Measurements from ENCODE around the gene RAB32.
"Not testable (repeated sequence)": the region's sequence is repeated elsewhere in the genome, so short reads cannot be mapped to it uniquely, and the experiment has no call there.

Gene RAB32

DNA sequence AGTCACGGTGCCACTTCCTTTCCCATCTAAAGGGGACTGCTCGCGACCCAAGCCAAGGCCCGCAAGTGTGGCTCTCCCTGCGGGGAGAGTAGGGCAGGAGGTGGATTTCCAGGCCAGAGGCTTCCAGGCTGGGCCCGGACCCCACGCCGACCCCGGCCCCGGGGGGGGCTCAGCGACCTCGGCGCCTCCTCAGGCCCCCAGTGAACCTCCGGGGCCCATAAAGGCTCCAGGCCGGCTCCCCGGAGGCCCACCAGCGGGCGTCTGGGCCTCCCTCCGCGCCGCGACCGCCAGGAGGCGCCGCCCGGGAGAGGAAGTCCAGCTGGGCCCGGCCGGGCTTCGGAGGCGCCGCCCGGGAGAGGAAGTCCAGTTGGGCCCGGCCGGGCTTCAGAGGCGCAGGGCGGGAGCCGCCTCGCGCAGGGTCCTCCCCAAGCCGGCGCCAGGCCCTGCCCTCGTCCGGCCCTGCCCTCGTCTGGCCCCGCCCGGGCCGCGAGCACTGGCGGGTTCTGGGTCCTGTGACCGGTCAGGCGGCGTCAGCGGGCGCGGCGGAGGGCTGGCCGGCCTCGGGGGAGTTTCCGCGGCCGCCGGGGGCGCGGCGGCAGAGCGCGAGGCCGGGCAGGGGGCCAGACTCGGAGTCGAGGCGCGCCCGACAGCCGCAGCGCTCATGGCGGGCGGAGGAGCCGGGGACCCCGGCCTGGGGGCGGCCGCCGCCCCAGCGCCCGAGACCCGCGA is at the start of gene RAB32:
RAB32 (plus strand) TSS at position 623 of the 729 bp plus-strand sequence; CDS start at position 662, 39 bp downstream.
- DNase-seq (ENCODE audit: low read depth) = peak; percentile 97

DNA sequence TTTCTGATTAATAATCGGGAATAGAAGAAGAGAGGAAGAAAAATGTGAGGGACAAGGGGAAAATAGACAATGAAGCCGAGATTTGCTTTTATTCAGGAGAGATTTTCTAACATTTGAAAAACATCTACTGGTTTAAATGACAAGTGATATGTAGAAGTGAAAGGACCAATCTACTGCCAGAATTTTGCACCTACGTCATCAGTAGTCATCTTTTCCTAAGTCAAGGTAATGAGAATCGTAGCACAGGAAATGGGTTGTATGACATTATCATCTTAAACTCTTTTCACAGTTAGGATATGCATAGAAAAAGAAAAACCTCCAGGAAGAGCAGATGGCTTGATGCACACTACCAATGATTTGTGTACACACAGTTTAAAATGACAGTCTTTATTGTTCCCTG is 45.3 kb upstream of the RAB32 start:
- no peak for DNase-seq (ENCODE audit: low read depth)

DNA sequence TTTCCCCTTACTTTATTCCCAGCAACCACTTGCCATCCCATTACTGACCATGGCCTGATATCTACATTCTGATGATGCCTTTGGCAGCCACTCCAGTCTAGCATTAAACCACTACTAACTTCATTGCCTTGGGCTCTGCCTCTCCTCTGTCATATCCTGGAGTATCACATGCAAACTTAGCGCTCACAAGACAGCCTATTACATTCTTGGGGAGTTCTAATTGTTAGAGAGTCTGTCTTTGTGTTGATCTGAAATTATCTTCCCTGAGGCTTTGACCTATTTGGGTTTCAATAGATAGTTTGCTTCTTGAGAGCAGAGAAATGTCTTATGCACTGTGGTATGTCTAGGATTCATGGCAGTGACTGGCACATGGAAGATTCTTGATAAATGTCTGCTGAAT is 40.5 kb upstream of the RAB32 start:
- no peak for DNase-seq (ENCODE audit: low read depth)

DNA sequence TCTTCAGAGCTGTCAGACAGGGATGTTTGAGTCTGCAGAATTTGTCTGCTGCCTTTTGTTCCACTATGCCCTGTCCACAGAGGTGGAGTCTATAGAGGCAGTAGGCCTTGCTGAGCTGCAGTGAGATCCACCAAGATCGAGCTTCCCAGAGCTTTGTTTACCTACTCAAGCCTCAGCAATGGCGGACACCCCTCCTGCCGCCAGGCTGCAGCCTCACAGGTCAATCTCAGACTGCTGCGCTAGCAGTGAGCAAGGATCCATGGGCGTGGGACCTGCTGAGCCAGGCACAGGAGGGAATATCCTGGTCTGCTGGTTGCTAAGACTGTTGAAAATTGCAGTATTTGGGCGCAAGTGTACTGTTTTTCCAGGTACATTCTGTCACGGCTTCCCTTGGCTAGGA is 28.4 kb upstream of the RAB32 start:
- DNase-seq (ENCODE audit: low read depth) = no peak

DNA sequence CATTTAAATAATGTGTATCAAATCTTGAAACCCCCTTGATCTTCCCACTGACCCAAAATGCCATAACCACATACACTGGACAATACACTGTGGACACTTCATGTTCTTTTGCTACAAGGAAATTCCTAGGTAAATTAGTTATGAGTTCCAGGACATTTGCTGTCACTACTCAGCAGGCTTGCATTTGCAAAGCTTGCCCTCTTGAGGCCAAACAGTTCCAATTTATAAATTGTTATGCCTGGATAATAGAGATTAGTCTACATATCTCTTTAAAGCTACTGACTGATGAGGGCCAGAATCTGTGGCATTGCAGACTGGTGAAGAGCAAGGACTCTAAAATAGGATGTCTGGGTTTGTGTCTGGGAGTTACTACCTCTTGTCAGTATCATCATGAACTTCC is 17.4 kb upstream of the RAB32 start:
- DNase-seq (ENCODE audit: low read depth) = peak; percentile 16

DNA sequence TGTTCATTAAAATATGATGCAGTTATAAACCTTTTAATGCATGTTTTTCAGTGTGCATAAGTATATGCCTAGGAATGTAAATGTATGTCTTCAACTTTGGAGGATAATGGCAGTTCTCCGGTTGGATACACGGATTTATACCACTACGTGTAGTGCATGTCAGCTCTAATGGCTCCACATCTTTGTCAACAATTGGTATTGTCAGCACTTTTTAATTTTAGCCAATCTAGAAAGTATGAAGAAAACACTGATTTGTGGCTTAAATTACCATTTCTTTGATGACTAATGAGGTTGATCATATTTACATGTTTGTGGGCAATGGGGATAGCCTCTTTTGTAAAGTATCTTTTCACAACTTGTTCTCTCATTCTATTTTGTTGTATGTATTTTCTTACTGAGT is 10.9 kb upstream of the RAB32 start:
- no peak for DNase-seq (ENCODE audit: low read depth)

DNA sequence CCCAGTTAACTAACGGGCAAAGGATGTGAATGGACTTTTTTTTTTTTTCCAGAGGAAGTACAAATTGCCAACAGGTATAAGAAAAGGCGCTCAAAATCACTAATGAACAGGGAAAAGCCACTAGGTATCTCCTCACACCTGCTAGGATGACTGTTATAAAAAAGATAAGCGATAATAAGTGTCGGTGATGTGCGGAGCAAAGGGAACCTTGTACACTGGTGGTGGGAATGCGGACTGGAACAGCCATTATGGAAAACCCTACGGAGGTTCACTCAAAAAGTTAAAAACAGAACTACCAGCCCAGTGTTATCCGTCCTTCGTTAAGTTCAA is 787 bp upstream of the RAB32 start:
- DNase-seq (ENCODE audit: low read depth) = no peak

DNA sequence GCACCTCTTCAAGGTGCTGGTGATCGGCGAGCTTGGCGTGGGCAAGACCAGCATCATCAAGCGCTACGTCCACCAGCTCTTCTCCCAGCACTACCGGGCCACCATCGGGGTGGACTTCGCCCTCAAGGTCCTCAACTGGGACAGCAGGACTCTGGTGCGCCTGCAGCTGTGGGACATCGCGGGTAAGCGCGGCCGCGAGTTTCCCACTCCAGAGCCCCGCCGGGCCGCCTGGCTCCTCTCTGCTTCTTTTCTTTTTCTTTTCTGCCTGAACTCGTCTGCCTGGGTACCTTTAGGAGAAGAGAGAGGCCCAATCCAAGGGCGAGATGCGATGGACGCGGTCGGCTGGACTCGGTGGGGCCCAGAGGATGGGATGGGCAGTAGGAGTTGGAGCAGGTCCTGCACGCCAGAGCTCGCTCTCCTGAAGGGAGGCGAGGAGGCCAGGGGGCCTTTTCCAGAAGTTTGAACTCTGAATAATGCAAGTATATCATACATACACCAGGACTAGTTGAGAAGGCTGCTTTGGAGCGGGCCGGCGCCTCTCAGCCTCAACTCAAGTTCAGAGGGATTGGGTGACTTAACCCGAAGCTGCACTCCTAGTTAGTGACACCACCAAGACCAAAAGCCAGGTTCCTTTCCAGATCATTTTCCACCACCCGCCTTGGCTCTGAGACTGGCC is 445 bp downstream of the RAB32 start:
- peak; percentile 44 for DNase-seq (ENCODE audit: low read depth)

DNA sequence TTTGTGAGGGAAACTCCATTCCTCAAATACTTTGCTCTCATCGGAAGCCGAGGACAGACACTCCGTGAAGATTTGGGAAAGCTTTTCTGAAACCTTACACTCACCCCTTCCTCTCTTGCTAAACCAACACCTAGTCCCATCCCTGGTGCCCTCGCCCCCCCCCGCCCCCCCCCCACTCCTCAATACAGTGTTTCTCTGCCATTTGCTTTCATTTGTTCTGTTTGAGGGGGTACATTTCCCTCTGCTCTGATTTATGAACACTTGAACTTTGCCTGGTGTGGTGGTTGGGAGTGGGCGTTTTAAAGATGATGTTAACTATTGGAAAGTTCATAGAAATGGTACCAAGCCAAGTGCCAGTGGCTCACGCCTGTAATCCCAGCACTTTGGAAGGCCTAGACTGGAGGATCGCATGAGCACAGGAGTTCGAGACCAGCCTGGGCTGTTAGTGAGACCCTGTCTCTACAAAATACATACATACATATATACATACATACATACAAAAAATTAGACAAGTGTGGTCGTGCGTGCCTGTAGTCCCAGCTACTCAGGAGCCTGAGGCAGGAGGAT is 1.1 kb downstream of the RAB32 start:
- DNase-seq (ENCODE audit: low read depth) = no peak

DNA sequence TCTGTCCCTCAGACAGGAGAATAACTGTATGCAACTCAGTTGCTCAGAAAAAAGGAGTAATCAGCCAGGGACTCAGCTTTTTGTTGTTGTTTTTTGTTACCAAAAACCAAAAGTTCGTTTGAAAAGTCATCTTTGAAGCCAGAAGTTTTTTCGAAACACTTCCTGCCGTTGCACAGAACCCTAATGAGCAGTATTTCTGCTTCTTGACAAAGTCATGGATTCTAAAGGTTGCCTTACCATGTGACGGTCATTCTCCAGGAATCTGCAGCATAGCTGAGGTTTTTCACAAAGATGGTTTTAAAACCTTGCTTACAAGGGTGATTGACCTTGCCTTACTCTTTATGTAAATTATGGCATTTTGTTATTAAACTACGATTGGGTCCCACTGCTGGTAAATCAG is 1.9 kb downstream of the RAB32 start:
- peak; percentile 65 for DNase-seq (ENCODE audit: low read depth)

DNA sequence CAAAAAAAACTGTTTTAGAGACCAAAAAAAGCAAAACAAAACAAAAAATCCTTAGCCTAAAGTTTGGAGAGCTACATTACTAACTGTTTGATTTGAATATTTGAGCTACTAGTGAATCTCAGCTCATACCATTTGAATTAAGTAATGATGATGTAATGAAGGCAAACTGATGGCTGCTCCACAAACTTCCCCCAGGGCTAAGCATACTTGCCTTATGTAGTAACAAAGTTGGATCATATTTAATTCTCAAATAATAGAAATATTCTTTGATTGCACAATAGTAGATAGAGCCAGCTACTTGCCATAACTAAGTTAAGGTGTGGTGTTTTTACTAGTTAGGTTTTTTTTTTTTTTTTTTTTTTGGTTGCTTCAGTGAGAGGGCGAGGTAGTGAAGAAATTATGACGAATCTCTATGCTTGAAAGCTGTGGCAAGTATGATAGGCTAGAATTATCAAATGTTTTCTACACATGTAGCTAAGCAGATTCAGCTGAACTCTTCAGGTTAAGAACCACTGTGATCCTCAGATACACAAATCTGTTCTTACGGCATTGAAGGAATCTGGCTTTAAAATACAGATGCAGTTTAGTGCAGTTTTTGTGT is 2.9 kb downstream of the RAB32 start:
- peak; percentile 86 for DNase-seq (ENCODE audit: low read depth)

DNA sequence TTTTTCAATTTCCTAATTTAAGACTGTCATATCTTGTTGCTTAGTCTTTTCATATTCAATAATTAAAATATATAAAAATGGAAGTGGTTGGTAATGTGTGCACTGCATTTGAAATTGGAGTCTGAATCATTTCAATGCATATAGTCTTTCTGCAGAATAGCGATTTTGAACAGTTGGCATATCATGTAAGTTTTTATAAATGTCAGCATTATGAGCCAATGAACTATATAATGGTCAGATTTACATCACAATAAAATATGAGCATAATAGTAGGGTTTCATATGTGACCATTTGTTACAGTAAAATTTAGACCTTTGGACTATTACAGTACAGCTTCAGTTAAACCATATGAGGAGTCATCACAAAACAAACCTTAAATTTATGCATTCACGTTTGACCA is 4.3 kb downstream of the RAB32 start:
- DNase-seq (ENCODE audit: low read depth) = no peak

DNA sequence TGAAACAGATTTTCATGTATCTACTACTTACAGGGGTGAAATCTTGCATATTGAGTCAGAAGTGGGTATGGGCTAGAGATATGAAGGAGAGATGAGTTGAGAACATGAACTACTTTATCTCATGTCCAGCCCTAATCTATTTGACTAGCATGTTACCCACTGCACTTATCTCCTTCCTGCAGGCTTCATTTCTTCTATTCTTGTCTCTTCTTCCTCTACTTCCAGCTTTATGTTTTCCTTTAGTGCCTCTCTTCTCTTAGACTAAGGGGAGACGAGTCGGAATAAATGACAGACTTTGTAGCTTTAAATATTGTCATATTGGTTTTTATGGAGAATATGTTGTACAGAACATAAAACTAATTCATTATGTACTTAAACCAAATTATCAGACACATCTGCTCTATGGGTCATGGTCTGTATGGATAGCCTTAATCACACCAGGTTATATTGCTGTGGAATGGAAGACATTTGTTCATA is 5.3 kb downstream of the RAB32 start:
- no peak for DNase-seq (ENCODE audit: low read depth)

DNA sequence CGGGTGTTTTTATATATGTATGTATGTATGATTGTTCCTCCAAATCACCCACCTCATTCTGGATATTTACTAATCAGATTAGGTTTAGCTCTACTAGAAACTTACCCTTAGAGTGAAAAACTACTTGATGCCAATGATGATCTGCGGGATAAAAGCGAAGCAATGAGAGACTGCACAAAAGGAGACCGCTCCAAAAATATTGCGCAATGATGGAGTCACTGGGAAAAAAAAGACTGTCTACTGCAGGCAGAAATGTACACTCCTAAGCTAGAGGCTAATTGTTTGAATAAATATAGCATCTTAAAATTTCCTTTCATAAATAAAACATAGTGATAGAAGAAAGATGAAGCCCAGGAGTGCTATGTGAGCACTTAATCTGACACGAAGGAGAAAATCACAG is 7.3 kb downstream of the RAB32 start:
- peak; percentile 29 for DNase-seq (ENCODE audit: low read depth)

DNA sequence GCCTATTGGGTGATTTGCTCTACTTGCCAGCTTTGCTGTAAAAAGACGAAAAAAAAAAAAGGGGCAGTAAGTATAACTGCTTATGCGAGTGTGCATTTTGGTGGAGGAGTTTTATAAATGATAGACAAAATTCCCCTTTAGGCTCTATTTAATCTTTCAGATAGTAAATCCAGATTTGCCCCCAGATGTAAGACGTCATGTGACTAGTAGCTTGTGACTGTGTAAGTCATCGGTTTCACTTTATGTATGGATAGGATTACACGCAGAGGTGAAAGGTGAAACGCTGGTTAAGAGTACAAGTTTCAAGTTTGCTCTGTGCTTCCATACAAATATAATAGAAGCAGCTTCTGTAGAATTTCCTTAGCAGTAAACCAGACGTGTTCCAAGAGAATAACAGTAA is 7.9 kb downstream of the RAB32 start:
- no peak for DNase-seq (ENCODE audit: low read depth)

DNA sequence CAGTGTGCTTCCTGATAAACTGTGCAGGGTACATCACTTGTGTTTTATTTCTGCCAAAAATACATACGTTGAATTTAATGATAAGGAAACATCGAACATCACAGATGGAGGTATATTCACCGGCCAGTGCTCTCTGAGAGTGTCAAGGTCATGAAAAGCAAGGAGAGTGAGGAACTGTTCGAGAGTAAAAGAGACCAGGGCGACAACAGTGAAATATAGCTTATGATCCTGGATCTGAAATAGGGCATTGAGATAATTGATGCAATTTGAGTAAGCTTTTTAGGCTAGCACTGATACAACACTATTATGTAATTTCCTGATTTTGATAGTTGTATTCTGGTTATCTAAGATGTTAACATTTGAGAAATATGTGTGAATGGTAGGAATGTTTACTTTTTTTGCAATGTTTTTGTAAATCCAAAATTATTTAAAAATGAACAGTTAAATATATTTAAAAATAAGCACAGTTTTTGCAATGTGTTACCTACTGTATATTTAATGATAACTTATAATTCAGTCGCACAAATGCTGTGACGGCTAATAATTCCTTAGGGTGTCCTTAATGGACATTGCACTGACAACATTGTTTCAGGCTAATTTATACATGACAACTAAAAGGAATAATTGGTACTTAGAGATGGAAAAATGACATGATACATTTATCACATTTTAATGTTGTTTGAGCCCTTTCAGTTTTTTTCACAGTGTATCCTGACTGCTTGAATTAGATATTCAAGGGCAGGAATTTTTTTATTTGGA is 9.9 kb downstream of the RAB32 start:
- no peak for DNase-seq (ENCODE audit: low read depth)

DNA sequence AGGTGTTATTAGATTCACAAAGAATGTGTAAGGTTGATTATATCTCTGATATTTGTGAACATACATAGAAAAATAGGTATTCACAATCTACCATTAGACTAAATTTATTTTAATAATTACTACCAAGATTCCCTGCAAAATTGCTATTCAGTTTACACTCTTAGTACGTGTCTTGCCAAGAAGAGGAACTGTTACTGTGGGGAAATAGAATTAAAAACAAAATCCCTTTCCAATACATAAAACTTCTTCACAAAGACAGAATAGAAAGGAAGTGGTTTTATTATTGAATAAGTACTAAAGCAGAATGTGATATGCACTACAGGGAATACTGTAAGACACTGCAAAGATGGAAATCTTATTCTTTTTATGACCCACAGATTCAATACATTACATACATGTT is 17.0 kb downstream of the RAB32 start:
- no peak for DNase-seq (ENCODE audit: low read depth)

DNA sequence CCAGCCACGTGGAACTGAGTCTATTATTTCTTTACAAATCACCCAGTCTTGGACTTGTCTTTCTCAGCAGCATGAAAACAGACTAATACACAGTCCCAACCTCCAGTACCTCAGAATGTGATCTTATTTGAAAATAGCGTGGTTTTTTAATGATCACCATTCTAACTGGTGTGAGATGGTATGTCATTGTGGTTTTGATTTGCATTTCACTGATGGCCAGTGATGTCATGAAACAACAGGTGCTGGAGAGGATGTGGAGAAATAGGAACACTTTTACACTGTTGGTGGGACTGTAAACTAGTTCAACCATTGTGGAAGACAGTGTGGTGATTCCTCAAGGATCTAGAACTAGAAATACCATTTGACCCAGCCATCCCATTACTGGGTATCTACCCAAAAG is 23.0 kb downstream of the RAB32 start:
- not testable (repeated sequence) for DNase-seq (ENCODE audit: low read depth)

DNA sequence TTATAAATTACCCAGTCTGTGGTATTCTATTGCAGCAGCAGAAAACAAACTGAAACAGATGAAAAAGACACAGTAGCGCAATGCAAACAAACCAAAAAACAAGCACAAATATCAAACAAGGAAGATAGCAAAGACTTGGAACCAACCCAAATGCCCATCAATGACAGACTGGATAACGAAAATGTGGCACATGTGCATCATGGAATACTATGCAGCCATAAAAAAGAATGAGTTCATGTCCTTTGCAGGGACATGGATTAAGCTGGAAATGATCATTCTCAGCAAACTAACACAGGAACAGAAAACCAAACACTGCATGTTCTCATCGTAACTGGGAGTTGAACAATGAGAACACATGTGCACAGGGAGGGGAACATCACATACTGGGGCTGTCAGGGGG is 25.0 kb downstream of the RAB32 start:
- DNase-seq (ENCODE audit: low read depth) = not testable (repeated sequence)

DNA sequence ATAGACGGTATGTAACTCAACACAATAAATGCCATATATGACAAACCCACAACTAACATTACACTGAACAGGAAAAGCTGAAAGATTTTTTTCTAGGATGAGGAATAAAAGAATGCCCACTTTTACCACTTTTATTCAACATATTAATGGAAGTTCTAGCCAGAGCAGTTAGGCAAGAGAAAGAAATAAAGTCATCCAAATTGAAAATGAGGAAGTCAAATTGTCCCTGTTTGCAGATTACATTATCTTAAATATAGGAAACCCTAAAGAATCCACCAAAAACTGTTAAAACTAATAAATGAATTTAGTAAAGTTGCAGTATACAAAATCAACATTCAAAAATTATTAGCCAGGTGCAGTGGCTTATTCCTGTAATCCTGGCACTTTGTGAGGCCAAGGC is 30.6 kb downstream of the RAB32 start:
- DNase-seq (ENCODE audit: low read depth) = no peak

DNA sequence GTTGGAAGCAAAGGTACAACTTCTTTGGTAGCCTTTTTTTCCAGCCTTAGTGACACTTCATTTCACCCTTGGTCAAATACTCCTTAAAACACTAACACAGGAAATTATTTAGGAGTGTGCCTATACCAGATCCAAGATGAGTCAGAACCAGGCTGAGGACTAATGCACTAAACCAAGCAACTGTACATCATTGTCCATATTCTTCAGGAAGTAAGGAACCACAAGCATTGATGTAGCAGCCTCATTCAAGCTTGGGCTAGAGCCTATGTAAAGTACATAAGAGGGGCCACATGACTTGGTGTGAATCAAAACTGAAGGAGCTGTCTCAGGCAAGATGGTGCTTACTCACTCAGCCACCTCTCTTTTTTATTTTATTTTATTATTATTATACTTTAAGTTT is 34.4 kb downstream of the RAB32 start:
- DNase-seq (ENCODE audit: low read depth) = no peak

DNA sequence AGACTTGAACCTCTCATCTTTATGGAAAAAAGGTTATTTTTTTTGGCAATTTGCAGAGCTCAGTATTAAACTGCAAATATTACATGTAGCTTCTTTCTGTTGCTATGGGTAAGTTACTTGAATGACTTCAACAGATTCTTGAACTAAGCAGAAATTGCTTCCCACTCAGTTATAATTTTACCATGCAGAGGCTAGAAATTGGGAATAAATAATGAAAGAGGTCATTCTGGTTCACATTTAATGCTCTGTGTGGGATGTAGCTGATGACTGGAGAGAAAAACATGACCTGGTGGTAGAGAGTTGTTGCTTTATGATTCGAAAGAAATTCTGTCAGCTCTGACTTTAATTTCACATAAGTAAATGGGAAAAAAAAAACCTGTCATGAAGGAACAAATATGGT is 38.3 kb downstream of the RAB32 start:
- no peak for DNase-seq (ENCODE audit: low read depth)

All from fibroblast of gingiva (primary cell).